Tibial nerve (tissue), 4 donors: ENCODE data around the gene ZDHHC7. TPM values are rescaled to one million over a fixed set of nuclear protein-coding genes. Genes with fewer than 3 reads are reported as not detected.
A peak's percentile ranks its signal among the peaks of the same experiment; 100 is the strongest.

Source experiments
- DNase-seq, 2 donors: peaks; one replicate each; pipeline ENCODE4 v3.0.0-alpha.2; 2019; ENCODE audit warnings: low spot score in 2 of 2
- H3K27ac ChIP-seq, 4 donors: fragments of 200-600 bp; sonication (generic) in 3 of 4; one replicate each; pipeline ENCODE4 v1.5.1; 2017 to 2019; ENCODE audit warnings: mild to moderate bottlenecking in 1 of 4
- H3K27me3 ChIP-seq, 2 donors: fragments of 200-600 bp; sonication (generic) in 1 of 2; one replicate each; pipeline versions ENCODE4 v1.5.1 to v1.6.0; 2017 to 2019
- H3K36me3 ChIP-seq, 3 donors: fragments of 200-600 bp; sonication (generic); one replicate each; pipeline ENCODE4 v1.5.1; 2018 to 2019
- H3K4me1 ChIP-seq, 4 donors: fragments of 200-600 bp; sonication (generic) in 3 of 4; one replicate each; pipeline ENCODE4 v1.5.1; 2017 to 2019
- H3K4me3 ChIP-seq, 4 donors: fragments of 200-600 bp; sonication (generic) in 3 of 4; one replicate each; pipeline ENCODE4 v1.5.1; 2017 to 2019; ENCODE audit warnings: mild to moderate bottlenecking in 1 of 4, moderate library complexity in 1 of 4
- H3K9me3 ChIP-seq, 4 donors: fragments of 200-600 bp; sonication (generic) in 3 of 4; one replicate each; pipeline ENCODE4 v1.5.1; 2017 to 2019
- EP300 ChIP-seq, 2 donors: sonication (generic); formaldehyde crosslinking; IDR thresholded peaks; one replicate each; pipeline ENCODE4 v1.6.1; 2017; ENCODE audit warnings: antibody characterized with exemption in 2 of 2, mild to moderate bottlenecking in 1 of 2
- POLR2A ChIP-seq, 2 donors: fragments of 450-650 bp; IDR thresholded peaks; one replicate each; pipeline ENCODE4 v1.6.1; 2017; ENCODE audit warnings: antibody characterized with exemption in 2 of 2, mild to moderate bottlenecking in 2 of 2, moderate library complexity in 2 of 2
- WGBS, 2 donors: methylation state at CpG; one replicate each; pipeline ENCODE4 v1.1.5; 2018; 5-methylcytosine and 5-hydroxymethylcytosine counted together
- total RNA-seq, 4 donors: library from RNA; depleted of rRNA; stranded (reverse); fragments of >200 nt; gene quantifications; one replicate each; pipeline ENCODE4 v1.1.0, GENCODE V29; 2016
- TF ChIP-seq, protein P1 (sequence below), 5 experiments: fragments of 200-600 bp in 3 of 5; fragments of 450-650 bp in 2 of 5; sonication (generic) in 3 of 5; IDR thresholded peaks; one replicate each; pipeline ENCODE4 v1.5.1; 2016 to 2019; ENCODE audit warnings: antibody characterized with exemption in 5 of 5, mild to moderate bottlenecking in 3 of 5, moderate library complexity in 2 of 5

Gene ZDHHC7
- total RNA-seq, 4 donors from 2014 or later = 58.1 to 75.6 (median 62.6) TPM

DNA sequence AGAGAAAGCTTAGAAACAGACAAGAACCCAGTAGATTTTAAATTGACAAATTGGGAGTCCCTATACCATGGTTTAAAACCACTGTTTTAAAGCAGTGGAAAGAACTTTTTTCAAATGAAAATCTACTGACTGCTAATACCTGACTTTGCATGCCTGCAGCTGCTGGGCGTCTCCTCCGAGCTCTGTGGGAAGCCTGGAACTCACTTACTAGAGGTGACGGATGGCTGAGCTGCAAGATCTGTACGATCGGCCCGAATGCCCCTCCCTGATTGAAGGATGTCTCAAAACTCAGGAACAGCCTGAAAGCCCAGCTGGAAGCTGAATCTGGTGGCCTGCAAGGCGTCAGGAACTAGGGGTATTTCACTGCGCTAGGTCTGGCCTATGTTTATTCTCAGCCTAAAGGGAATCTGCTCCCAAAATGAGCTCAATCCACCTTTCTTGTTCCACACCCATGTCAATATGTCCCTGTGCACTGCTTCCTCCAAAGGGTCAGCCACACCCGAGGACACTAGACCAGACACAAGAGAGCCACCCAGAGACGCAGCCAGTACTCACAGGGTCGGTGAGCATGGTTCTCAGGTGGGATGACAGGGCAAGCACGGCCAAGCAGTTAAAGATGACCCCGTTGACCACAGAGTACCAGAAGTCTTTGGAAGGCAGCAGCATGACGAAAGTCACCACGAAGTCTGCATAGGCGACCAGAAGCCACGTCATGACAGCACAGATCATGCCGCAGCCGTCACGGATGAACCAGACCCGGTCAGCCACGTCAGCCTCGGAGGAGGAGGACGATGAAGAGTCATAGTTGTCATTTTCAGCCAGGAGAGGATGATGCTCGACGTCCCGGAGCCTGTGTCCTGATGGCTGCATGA lies 21.4 kb downstream of the ZDHHC7 start:
- Histone ChIP-seq H3K4me1 (peaks cover 0 to 58% (median 39%) of the 10 kb centered on the region in 4 donors), H3K4me3 (no peak overlapping the region), H3K27me3 (no peaks in the 10 kb centered on the region), H3K9me3 (no peaks in the 10 kb centered on the region), H3K27ac (no peak overlapping the region), H3K36me3 (peaks cover 9 to 68% (median 10%) of the 10 kb centered on the region in 3 donors)
- no peak for TF ChIP-seq POLR2A (IDR thresholded peaks at IDR 0.05)
- TF ChIP-seq, protein P1, sequence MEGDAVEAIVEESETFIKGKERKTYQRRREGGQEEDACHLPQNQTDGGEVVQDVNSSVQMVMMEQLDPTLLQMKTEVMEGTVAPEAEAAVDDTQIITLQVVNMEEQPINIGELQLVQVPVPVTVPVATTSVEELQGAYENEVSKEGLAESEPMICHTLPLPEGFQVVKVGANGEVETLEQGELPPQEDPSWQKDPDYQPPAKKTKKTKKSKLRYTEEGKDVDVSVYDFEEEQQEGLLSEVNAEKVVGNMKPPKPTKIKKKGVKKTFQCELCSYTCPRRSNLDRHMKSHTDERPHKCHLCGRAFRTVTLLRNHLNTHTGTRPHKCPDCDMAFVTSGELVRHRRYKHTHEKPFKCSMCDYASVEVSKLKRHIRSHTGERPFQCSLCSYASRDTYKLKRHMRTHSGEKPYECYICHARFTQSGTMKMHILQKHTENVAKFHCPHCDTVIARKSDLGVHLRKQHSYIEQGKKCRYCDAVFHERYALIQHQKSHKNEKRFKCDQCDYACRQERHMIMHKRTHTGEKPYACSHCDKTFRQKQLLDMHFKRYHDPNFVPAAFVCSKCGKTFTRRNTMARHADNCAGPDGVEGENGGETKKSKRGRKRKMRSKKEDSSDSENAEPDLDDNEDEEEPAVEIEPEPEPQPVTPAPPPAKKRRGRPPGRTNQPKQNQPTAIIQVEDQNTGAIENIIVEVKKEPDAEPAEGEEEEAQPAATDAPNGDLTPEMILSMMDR (IDR thresholded peaks at IDR 0.05) = no peak
- no peak for TF ChIP-seq EP300 (IDR thresholded peaks at IDR 0.05)
- no peak for DNase-seq
- 88 to 91% methylated on average over 27 of the region's 27 CpGs for WGBS, 2 donors

DNA sequence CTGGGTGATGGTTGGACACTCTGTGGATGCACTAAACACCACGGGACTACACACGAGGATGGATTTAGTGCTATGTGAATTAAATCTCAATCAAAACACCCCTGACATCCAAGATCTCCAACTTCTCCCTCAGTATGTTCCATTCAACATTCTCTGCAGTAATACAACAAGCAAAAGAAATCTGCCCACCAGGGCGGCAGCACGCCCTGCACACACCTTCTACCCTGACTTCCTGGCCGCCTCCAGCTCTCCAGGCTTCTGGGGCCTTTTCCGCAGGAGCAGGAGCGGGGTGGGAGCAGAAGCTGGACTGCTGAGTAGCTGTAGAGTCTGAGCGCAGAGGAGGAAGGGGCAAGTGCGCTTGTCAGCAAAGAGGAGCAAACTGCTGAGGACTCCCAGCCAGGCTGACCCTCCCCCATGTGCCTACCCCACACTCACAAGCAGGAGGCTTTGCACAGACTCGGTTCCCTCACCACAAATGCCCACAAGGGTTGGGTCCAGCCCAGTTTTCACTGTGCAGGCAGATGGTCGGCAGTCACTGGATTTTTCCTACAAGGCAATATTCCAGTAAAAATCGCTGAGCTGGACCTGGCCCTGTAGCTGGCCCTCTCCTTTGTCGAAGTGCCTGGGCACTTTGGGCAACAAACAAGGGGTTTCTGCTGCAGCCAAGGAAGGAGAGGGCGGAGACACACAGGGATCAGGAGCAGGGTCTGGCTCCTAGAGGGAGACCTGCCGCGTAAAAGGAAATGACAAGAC lies 22.8 kb downstream of the ZDHHC7 start:
- Histone ChIP-seq H3K27me3 (no peaks in the 10 kb centered on the region), H3K36me3 (peaks cover 9 to 58% (median 10%) of the 10 kb centered on the region in 3 donors), H3K4me1 (peaks cover 0 to 56% (median 31%) of the 10 kb centered on the region in 4 donors), H3K9me3 (no peaks in the 10 kb centered on the region), H3K27ac (no peak overlapping the region), H3K4me3 (no peak overlapping the region)
- no peak for DNase-seq
- WGBS, 2 donors = 87 to 88% methylated on average over 16 of the region's 16 CpGs
- TF ChIP-seq EP300 (IDR thresholded peaks at IDR 0.05) (no peak), POLR2A (IDR thresholded peaks at IDR 0.05) (no peak)
- TF ChIP-seq, protein P1 (IDR thresholded peaks at IDR 0.05) = no peak

DNA sequence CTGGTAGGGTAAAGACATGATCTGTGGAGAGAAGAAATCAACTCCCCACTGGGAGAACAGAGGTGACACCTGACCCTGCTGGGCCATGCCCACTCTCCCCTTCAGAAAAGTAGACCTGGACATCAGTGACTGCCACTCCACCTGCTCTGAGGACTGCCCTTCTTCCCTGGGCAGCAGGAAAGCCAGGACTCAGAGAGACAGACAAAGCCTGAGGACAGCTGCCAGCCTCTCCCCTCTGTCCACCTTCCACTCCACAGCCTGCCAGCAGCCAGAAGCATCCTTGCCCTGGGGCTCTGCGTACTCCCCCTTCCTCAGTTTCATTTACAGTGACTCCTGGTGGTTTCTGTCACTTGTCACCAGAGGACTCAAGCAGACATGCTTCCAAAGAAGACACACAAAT lies 24.5 kb downstream of the ZDHHC7 start:
- Histone ChIP-seq H3K27me3 (no peaks in the 10 kb centered on the region), H3K4me1 (peaks cover 0 to 55% (median 20%) of the 10 kb centered on the region in 4 donors), H3K27ac (no peak overlapping the region), H3K9me3 (no peaks in the 10 kb centered on the region), H3K36me3 (peaks cover 9 to 64% (median 10%) of the 10 kb centered on the region in 3 donors), H3K4me3 (no peak overlapping the region)
- no peak for TF ChIP-seq EP300 (IDR thresholded peaks at IDR 0.05)
- TF ChIP-seq, protein P1 (IDR thresholded peaks at IDR 0.05) = no peak
- TF ChIP-seq POLR2A (IDR thresholded peaks at IDR 0.05) = no peak
- WGBS, 2 donors = 100% methylated on average over 1 of the region's 1 CpG
- DNase-seq = no peak

DNA sequence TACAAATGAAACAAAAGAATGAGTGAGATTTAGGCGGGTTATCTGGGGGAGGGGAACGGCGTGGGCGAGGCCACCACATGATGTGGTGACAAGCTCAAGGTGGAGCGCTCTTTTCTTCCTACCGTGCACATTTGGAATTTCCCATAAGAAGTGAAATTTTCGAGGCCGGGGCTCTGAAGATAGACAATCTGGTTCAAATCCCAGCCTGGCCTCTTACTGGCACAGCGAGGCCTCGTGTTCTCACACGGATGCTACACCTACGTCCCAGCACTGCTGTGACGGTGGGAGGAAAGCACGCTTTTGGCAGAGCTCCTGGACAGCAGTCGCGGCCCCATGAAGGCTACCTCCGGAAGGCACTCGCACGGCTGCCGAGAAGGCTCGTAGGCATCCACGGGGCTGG lies 25.2 kb downstream of the ZDHHC7 start:
- H3K27me3 ChIP-seq = no peaks in the 10 kb centered on the region
- TF ChIP-seq, protein P1 (IDR thresholded peaks at IDR 0.05) = no peak
- TF ChIP-seq EP300 (IDR thresholded peaks at IDR 0.05) = no peak
- TF ChIP-seq POLR2A (IDR thresholded peaks at IDR 0.05) = no peak
- peaks cover 9 to 71% (median 10%) of the 10 kb centered on the region in 3 donors for H3K36me3 ChIP-seq
- WGBS, 2 donors = 93% methylated on average over 22 of the region's 22 CpGs
- H3K9me3 ChIP-seq = no peaks in the 10 kb centered on the region
- DNase-seq = no peak
- peak overlapping the region in 2 of 4 donors; percentile 12 to 72 for H3K27ac ChIP-seq
- H3K4me1 ChIP-seq = peaks cover 0 to 48% (median 18%) of the 10 kb centered on the region in 4 donors
- no peak overlapping the region for H3K4me3 ChIP-seq
